Measurements from ENCODE around the gene IGSF11.

The IGSF11 gene

GRCh38 chr3:118991775-118992174 is 42.9 kb downstream of the IGSF11 start:
- no peak for DNase-seq (ENCODE audit: insufficient read length, low spot score)
- FAIRE-seq: no peak
- TF ChIP-seq POLR2A (IDR thresholded peaks at IDR 0.05; ENCODE audit: low read depth, low read length) (no peak), PAX5 (IDR thresholded peaks at IDR 0.05; ENCODE audit: insufficient read depth, low read length, severe bottlenecking) (no peak), POU2F2 (IDR thresholded peaks at IDR 0.05; ENCODE audit: low read depth, low read length) (no peak), TAF1 (IDR thresholded peaks at IDR 0.05; ENCODE audit: low read depth, low read length) (no peak)

- no peak for DNase-seq (ENCODE audit: insufficient read length, low spot score)
- FAIRE-seq: no peak
- TF ChIP-seq POU2F2 (IDR thresholded peaks at IDR 0.05; ENCODE audit: low read depth, low read length): no peak
Observed at GRCh38 chr3:118990823-118991560, 43.7 kb downstream of the IGSF11 start.

- FAIRE-seq (no peak), DNase-seq (ENCODE audit: insufficient read length, low spot score) (no peak)
Observed at GRCh38 chr3:118988198-118989130, 46.2 kb downstream of the IGSF11 start.

GRCh38 chr3:118987477-118987876 is 47.2 kb downstream of the IGSF11 start:
- no peak for FAIRE-seq
- no peak for DNase-seq (ENCODE audit: insufficient read length, low spot score)

More at GRCh38 chr3:118988198-118989130, 46.2 kb downstream of the IGSF11 start:
- TF ChIP-seq SPI1 (IDR thresholded peaks at IDR 0.05; ENCODE audit: low read depth, low read length) (no peak), POLR2A (IDR thresholded peaks at IDR 0.05; ENCODE audit: low read depth, low read length) (no peak), TAF1 (IDR thresholded peaks at IDR 0.05; ENCODE audit: low read depth, low read length) (no peak), POLR2AphosphoS5 (IDR thresholded peaks at IDR 0.05; ENCODE audit: low read depth, low read length) (no peak), PAX5 (IDR thresholded peaks at IDR 0.05; ENCODE audit: insufficient read depth, low read length, severe bottlenecking) (no peak), POU2F2 (IDR thresholded peaks at IDR 0.05; ENCODE audit: low read depth, low read length) (no peak)

GRCh38 chr3:118986734-118987133 is 47.9 kb downstream of the IGSF11 start:
- DNase-seq (ENCODE audit: insufficient read length, low spot score) (no peak), FAIRE-seq (no peak)
- no peak for TF ChIP-seq SPI1 (IDR thresholded peaks at IDR 0.05; ENCODE audit: low read depth, low read length)

More at GRCh38 chr3:118987477-118987876, 47.2 kb downstream of the IGSF11 start:
- TF ChIP-seq POLR2A (IDR thresholded peaks at IDR 0.05; ENCODE audit: low read depth, low read length): no peak
- no peak for TF ChIP-seq PAX5 (IDR thresholded peaks at IDR 0.05; ENCODE audit: insufficient read depth, low read length, severe bottlenecking)
- TF ChIP-seq POLR2AphosphoS5 (IDR thresholded peaks at IDR 0.05; ENCODE audit: low read depth, low read length): no peak
- TF ChIP-seq POU2F2 (IDR thresholded peaks at IDR 0.05; ENCODE audit: low read depth, low read length): no peak
- TF ChIP-seq SPI1 (IDR thresholded peaks at IDR 0.05; ENCODE audit: low read depth, low read length): no peak
- TF ChIP-seq TAF1 (IDR thresholded peaks at IDR 0.05; ENCODE audit: low read depth, low read length): no peak

- FAIRE-seq (no peak), DNase-seq (ENCODE audit: insufficient read length, low spot score) (no peak)
- TF ChIP-seq SPI1 (IDR thresholded peaks at IDR 0.05; ENCODE audit: low read depth, low read length) (no peak), POLR2AphosphoS5 (IDR thresholded peaks at IDR 0.05; ENCODE audit: low read depth, low read length) (no peak), POU2F2 (IDR thresholded peaks at IDR 0.05; ENCODE audit: low read depth, low read length) (no peak), PAX5 (IDR thresholded peaks at IDR 0.05; ENCODE audit: insufficient read depth, low read length, severe bottlenecking) (no peak), TAF1 (IDR thresholded peaks at IDR 0.05; ENCODE audit: low read depth, low read length) (no peak), POLR2A (IDR thresholded peaks at IDR 0.05; ENCODE audit: low read depth, low read length) (no peak)
Observed at GRCh38 chr3:118984699-118985098, 49.9 kb downstream of the IGSF11 start.

GRCh38 chr3:118981494-118982134 is 53.0 kb downstream of the IGSF11 start:
- FAIRE-seq: no peak
- no peak for DNase-seq (ENCODE audit: insufficient read length, low spot score)
- no peak for TF ChIP-seq TAF1 (IDR thresholded peaks at IDR 0.05; ENCODE audit: low read depth, low read length)
- TF ChIP-seq POU2F2 (IDR thresholded peaks at IDR 0.05; ENCODE audit: low read depth, low read length): no peak
- no peak for TF ChIP-seq PAX5 (IDR thresholded peaks at IDR 0.05; ENCODE audit: insufficient read depth, low read length, severe bottlenecking)
- no peak for TF ChIP-seq POLR2AphosphoS5 (IDR thresholded peaks at IDR 0.05; ENCODE audit: low read depth, low read length)
- no peak for TF ChIP-seq SPI1 (IDR thresholded peaks at IDR 0.05; ENCODE audit: low read depth, low read length)
- TF ChIP-seq POLR2A (IDR thresholded peaks at IDR 0.05; ENCODE audit: low read depth, low read length): no peak

GRCh38 chr3:118980832-118981231 is 53.8 kb downstream of the IGSF11 start:
- TF ChIP-seq POLR2A (IDR thresholded peaks at IDR 0.05; ENCODE audit: low read depth, low read length) (no peak), SPI1 (IDR thresholded peaks at IDR 0.05; ENCODE audit: low read depth, low read length) (no peak), PAX5 (IDR thresholded peaks at IDR 0.05; ENCODE audit: insufficient read depth, low read length, severe bottlenecking) (no peak), TAF1 (IDR thresholded peaks at IDR 0.05; ENCODE audit: low read depth, low read length) (no peak), POU2F2 (IDR thresholded peaks at IDR 0.05; ENCODE audit: low read depth, low read length) (no peak), POLR2AphosphoS5 (IDR thresholded peaks at IDR 0.05; ENCODE audit: low read depth, low read length) (no peak)
- DNase-seq (ENCODE audit: insufficient read length, low spot score): no peak
- no peak for FAIRE-seq

- no peak for FAIRE-seq
- TF ChIP-seq POU2F2 (IDR thresholded peaks at IDR 0.05; ENCODE audit: low read depth, low read length) (no peak), POLR2A (IDR thresholded peaks at IDR 0.05; ENCODE audit: low read depth, low read length) (no peak), SPI1 (IDR thresholded peaks at IDR 0.05; ENCODE audit: low read depth, low read length) (no peak), POLR2AphosphoS5 (IDR thresholded peaks at IDR 0.05; ENCODE audit: low read depth, low read length) (no peak), PAX5 (IDR thresholded peaks at IDR 0.05; ENCODE audit: insufficient read depth, low read length, severe bottlenecking) (no peak), TAF1 (IDR thresholded peaks at IDR 0.05; ENCODE audit: low read depth, low read length) (no peak)
- no peak for DNase-seq (ENCODE audit: insufficient read length, low spot score)
Observed at GRCh38 chr3:118978393-118978758, 56.3 kb downstream of the IGSF11 start.
